Stimulated activated CD8-positive, alpha-beta memory T cell treated with anti-CD3 and anti-CD28 coated beads, Interleukin-15, amount 100 ng/mL, for 48 hours (primary cell): Measurements from ENCODE around the gene LAMB1.

Experiments
- DNase-seq, 2 donors: peaks; one replicate each; pipeline ENCODE4 v3.0.0-alpha.2; 2020; ENCODE audit warnings: low read depth in 2 of 2

LAMB1 gene

DNA sequence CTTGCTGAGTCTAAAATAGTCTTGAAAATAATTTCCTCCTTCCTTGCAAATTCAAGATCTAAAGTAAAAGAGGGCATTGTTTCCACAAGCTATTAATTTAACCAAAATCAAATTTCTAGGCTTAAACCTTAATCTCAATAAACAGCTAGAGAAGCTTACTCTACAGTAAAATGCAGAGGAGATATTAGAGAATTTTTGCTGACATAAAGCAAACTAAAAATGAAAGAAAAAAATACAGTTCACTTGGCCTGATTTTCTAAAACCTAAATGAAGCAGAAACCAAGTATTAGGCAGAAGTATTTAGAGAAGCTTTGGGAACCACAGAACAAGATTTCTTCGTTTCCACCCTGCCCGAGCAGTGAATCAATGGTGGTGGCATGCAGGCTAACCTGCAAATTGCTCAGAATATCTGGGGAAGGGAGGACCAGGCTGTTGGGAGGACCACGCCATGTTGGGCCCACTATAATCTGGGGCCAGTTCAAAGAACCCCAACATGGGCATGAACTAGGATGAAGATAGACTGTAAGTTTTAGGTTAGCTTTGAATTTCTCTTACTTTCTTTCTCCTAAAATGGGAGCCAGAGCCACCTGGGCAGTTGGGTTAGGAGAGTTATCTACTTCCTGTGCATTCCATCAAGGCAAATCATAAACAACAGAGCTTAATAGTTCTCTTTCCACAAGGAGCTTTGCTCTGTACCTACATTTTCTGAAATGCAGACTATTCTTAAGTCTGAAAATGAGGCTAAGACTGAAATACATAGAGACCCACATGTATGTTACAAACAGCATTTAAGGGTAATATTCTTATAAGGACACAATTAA lies 4.1 kb downstream of the LAMB1 start:
- DNase-seq, result no peak

DNA sequence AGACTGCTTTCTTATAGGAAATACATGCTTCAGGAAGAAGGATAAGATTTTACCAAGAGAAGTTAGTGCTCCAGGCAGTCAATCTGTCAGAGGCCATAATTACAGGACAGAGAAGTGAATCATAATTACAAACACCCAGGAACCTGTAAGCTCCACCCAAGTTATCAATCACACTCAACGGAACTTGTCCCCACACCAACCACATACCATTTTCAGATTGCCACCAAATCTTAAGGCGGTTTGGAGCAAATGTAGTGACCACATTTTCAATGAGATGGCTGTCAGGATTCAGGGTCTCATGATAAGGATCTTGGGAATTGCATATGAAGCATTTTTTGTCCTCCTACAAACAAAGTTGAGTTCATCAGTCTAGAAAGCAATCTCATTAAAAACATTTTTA lies 4.8 kb downstream of the LAMB1 start:
- no peak for DNase-seq

DNA sequence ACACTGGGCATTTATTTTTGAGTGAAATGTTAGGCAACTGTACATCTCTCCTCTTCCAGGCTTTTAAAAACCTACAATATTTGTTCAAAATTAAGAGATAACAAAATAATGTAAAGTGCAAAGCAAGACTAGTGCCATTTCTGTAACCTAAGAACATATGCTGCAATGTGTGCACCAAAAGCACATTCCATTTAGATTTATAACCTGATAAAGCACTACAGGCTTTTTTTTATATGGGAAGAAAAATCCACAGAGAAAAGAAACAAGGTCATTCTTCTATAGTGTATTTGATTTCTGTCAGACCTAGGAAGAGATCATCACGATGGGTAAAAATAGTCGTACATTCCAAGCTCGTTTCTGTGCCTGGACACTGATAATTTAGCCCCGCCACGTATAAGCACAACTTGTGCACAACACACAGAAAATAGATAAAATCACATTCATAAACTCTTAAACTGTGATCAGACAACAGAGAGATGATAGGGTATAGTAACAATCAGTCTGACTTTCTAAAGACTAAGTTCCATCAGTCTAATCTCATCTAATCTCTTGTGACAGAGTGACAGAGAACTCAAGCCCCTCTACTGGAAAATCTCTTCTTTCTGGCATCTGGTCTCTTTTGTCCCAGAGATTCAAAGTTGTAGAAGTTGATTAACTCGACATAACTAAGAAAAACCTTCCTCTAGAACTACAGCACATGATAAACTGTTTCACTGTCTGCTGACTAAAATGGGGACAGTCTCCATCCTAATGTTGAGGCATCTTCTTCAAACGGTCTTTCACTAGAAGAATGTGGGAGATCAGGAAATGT lies 6.7 kb downstream of the LAMB1 start:
- no peak for DNase-seq

DNA sequence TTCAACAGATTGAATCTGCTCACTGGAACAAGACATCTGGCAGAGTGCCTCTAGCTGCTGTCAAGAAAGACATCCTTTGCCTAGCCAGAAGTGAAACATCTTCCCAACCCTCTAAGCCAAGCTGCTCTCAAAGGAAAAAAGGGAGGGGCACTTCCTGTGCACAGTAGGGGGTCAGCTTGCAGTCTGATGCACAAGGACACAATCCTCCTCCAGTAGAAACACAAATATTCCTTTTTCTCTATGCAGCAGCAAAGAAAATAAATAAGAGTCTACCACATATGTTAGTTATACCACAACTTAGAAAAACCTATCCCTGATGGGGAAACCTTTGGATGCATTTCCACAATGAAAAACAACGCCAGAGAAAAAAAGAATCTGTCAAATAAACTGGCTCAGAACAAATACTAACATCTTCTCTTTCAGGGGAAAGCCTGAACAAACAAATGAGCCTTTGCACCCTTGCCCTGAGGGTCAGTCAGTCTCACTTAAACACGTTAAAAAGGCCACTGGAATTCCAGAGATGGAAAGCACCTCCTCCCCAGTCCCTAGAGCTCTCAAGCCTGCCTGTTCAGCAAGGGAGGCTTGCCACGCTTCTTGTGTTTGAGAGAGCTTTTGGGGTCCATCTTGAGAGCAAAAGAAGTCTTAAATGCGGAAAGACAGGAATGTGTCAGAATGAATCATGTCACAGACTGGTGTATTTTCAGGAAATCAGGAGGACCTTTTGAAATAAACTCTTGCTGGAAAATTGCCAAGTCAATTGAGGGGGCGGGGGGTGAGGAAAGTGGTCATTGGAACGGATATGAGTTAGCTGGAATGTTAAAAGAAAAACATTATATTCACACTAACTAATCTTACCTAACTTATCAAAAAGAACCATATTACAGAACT lies 7.5 kb downstream of the LAMB1 start:
- DNase-seq, result no peak

DNA sequence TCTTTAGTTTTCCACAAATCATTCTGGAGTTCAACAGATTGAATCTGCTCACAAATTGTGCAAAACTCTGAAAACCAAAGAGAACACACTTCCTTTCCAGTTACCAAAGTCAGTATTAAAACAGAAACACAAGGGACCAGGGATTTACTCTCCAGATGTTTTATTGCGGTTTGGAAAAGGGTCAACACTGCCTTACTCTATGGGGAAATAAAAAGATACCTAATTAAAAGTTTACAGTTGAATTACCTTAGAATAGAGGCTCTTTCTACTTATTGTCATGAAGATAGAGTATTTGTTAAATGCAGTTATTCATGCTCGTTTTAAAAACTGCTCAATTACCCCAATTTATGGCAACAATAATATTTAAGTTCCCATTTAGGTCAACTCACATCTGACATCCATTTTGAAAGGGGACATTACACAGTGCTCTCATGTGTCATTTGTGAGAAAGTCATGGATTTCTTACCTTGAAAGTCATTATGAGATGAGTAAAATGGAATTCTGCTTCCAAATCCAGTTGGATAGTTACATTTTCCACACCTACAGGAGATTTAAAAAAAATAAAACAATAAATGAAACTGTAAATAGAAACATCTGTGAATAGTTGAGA lies 8.4 kb downstream of the LAMB1 start:
- DNase-seq, result no peak

DNA sequence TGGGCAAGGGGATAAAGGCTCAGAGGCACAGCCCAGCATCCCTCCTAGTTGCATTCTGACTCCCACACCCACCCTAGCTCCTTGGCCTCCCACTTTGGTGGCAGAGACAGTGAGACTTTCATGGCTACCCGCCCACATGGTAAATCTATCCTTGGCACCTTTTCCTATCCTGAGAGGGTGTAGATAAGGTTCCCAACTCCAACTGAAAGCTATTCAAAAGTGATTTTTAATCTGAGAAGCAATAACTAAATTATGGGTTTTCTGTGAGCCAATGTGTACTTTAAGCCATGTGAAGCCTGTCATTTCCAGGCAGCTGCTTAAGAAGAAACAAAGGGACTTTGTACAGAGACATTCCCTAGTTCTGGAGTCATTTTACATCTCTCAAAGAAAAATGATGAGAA lies 9.1 kb downstream of the LAMB1 start:
- no peak for DNase-seq

DNA sequence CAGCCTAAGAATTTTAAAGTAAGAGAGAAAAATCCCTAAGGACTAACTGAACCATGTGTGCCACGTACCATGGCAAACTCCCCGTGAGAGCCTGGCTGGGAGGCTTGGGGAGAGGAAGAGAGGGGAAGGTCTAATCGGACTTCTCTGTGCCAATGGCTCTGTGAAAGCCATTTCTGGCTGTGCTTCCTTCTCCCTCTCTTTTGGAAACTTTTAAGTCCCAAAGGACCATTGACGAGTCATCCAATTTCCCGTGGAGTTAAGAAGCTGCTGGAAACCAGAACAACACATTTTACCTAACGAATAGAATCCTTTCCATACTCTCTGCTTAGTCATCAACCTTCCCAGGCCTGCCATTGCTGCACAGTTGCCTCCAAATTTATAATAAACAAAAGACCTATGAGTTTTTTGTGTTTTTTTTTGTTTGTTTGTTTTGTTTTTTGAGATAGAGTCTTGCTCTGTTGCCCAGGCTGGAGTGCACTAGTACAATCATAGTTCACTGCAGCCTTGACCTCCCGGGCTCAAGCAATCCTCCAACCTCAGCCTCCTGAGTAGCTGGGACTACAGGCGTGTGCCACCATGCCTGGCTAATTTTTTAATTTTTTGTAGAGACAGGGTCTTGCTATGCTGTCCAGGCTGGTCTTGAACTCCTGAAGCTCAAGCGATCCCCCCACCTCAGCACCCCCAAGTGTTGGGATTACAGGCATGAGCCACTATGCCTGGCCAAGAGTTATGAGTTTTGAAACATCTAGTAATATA lies 13.2 kb downstream of the LAMB1 start:
- no peak for DNase-seq

DNA sequence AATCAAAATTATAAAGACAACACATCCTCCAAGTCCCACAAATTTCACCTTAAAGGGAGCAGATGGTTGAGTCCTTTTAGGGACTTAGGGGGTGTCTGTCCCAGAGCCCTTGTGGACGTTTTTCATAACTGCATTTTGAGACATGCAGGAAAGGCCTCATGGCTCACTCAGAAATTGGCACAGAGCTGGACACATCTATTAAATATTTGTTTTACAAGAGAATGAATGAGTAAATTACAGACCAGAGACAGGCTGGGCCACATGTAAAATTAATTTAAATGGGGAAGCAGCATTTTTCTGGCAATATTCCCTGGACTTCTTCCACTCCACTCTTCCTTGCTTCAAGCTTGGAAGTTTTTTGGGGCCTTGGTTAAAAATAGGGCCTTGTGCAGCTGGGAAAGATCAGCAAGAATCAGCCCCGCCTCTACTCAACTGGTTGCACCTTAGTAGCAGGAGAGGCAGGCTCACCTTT lies 20.0 kb downstream of the LAMB1 start:
- no peak for DNase-seq

DNA sequence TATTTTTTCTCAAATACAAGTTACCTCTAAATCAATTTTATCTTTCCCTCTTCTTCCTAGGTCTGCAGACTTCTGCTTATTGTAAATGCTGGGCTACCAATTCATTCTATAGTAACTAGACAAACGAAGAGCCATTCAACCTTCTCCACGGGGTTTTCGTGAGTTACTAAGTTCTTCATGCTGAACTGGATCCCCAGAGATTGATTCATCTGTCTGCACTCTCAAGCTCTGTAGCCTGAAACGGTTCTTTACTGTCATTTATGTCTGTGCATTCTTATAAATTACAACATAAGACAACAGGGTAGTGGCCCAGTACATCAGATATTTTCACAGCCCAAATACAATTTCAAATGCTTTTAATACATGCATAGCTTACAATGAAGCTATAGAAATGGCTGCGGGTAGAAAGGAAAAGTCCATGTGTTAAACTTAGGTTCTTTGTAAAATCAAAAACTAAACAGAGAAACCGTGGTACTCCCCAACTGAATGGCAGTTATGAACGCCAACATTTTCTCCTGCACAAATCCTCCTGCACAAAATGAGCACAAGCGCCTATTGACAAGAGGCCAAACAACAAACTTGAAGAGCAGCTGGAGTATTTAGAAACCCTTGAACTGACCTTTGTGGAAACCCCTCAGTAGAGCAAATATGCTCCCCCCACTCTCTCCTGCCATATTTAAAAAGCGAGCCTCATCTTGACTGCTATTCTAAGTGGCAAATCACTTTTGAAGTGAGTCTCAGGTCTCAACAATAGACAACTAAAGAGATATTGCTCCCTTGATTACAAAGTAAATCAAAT lies 20.7 kb downstream of the LAMB1 start:
- DNase-seq, result no peak

DNA sequence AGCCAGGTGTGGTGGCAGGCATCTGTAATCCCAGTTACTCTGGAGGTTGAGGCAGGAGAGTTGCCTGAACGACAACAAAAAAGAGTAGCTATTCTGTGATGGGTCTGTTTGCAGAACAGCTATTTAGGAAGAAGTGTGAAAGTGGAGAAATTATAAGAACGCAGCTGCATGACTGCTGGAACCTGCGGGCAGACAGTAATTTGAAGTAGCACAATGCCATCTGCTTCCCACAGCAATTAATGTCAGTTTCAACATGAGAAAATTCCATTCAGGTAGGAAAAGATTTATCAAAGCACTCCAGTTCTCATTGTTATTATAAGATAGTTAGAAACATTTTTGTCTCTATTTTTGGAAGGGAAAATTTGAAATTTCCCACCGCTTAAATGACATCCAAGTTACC lies 21.5 kb downstream of the LAMB1 start:
- no peak for DNase-seq

DNA sequence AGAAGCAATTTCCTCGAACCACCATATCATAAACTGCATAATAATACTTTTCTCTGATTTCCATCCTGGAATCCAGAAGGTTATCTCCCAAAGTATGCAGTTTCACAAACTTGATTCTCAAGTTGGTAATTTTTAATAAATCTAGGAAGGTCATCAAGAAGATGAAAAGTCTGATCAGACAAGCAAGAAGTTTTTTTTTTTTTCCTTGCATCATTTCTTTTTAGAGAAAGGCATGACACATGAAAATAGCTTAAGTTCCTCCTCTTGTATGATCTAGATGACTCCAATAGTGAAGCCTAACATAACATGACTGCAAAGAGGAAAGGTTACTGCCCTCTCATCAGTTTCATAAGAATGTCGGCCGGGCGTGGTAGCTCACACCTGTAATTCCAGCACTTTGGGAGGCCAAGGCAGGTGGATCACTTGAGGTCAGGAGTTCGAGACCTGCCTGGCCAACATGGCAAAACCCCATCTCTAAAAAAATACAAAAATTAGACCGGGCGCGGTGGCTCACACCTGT lies 22.2 kb downstream of the LAMB1 start:
- no peak for DNase-seq

DNA sequence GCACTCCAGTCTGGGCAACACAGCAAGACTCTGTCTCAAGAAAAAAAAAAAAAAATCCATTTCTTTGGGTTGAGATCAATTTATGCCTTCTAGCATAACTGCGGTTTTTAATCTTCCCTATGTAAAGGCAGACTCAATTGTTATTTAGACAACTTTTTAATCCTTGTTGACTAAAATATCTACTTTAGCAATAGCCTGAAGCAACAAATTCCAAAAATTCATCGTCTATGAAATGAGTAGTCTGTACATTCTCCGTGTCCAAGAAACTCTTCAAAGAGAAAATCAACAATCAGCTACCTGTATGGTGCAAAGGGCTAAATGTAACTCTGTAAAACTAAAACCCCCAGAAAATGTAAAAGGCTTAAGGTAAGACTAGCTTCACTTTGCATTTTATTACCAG lies 22.8 kb downstream of the LAMB1 start:
- no peak for DNase-seq

DNA sequence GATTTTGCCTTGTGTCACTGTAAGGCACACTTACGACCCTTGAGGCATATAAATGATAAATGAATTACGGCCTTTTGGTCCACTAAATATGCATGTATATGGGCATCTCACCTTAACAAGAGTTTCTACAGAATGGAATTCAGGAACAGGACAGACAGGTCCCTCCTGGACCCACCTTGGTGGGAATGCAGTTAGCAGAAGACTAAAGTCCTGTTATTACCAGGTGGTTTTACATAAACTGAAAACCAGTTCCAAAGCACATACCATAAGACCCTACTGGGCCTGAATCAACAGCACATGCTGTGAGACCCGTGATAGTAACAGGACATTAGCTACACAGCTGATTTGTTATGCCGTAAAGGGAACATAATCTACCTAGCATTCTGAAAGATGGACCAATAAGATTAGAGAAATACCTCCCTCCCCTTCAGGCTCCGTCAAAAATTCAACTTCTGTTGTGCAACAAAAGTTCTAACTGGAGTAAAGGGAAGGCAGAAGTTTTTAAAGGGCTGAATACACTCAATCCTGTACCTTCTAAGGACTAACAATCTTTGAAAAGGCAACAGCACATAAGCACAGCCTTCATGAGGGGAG lies 24.0 kb downstream of the LAMB1 start:
- DNase-seq, result no peak

DNA sequence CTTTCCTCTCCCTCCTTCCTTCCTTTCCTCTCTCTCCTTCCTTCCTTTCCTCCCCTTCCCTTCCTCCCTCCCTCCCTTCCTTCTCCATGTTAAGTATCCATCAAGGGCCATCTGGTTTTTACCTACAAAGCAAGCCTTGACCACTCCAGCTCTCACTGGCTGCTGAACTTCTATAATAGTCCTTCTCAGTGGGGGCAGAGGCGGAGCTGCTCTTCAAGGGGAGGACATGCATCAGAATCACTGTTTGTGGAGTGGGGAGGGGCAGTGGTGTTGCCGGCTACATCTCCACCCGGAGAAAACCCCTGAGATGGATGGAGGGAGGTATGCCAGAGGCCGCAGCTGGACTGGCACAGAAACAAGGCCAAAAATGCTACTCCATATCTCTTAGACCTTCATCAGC lies 25.9 kb downstream of the LAMB1 start:
- no peak for DNase-seq

DNA sequence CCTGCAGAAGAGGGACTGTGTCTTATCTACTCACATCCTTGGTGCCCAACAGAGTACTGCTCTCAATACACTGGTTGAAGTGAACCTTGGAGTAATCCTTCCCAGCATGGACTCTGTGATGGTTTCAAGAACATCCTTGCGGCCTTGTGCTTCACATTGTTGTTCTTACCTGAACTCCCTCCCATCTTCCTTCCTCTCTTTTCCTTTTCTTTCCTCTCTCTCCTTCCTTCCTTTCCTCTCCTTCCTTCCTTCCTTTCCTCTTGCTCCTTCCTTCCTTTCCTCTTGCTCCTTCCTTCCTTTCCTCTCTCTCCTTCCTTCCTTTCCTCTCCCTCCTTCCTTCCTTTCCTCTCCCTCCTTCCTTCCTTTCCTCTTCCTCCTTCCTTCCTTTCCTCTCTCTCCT lies 26.3 kb downstream of the LAMB1 start:
- no peak for DNase-seq

DNA sequence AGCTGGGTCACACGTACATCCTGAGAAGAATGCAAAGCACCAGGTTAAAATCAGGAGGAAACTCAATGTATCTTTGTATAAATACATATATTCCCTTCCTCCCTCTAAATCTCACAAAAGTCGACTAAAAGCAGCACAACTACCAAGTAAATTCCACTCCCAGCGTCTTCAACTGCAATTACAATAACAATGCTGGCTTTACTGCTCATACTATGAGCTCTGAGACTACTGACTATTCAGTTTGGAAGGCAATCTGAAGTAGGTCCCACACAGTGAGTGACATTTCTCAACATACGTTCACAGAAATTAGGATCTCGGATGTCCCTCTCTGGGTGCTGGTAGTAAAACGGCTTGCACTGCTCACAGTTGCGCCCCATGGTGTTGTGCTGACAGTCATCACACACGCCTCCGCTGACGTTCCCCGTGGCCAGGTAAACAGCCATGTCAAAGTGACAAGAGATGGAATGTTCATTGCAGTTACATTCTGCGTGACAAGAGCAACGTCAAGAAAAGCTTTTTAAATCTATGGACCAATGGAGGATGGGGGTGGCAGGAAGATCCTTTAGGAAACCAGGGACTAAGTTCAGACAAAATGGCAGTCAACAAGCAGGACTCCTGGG lies 27.5 kb downstream of the LAMB1 start:
- no peak for DNase-seq

DNA sequence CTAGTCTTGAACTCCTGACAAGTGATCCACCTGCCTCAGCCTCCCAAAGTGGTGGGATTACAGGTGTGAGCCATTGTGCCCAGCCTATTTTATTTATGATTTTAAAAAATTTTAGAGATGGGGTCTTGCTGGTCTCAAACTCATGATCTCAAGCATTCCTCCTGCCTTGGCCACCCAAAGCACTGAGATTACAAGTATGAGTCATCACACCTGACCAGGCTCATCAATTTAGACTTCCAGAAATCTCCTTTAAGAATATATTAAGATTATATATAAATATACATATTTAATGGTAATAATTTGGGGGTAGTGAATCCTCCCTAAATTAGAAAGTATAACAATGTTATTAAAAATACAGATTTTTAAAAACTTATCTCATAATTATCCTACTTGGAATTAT lies 29.1 kb downstream of the LAMB1 start:
- no peak for DNase-seq

DNA sequence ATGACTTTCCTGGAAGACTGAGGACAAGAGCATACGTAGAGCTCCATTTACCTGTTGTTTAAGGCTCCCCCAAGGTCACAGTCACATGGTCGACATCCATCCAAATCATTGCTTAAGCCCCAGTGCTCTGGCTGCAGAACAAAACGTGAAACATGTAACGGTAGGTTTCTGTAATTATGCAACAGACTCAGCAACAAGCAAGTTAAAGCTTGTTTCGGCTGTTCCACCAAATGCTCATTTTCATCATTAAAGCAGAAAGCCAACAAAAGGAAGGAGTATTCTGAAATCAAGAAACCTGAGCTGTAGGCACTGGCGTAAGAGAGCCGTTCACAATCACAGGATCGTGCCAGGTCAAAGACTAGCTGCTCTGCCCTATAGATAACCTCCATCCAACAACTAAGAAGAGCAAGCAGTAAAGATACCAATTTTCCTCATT lies 30.0 kb downstream of the LAMB1 start:
- no peak for DNase-seq

DNA sequence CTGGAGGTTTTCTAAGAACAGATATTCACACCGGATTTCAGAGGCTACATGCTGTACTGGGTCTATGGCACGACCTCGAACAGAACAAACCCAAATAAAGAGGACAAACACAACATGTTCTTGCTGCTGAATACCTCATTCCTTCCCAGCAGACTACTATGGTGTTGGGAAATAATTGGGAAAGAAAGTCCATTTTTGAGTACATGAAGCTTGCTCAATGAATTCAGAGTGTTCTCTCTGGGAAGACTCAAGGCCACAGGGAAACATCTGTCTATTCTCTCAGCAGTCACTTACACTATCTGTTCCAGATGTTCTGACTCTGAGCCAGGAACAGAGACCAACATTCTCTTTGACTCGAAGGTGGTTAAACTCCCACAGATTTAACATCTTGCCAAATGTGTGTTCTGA lies 30.9 kb downstream of the LAMB1 start:
- no peak for DNase-seq
